Loucy (cell line): ENCODE results near the gene EGF.

Experiments used
- CTCF ChIP-seq: fragments of 200-600 bp; sonication (generic); conservative IDR thresholded peaks from 2 replicates; pipeline ENCODE4 v1.5.1; 2014; ENCODE audit warnings: mild to moderate bottlenecking, antibody characterized with exemption, low read length
- EZH2phosphoT487 ChIP-seq: fragments of 200-600 bp; IDR thresholded peaks from 2 replicates; pipeline ENCODE4 v1.6.1; 2018; ENCODE audit warnings: antibody characterized with exemption, mild to moderate bottlenecking, moderate library complexity, borderline replicate concordance

GRCh38 chr4:109989618-109990017 lies 76.9 kb downstream of the EGF start:
- TF ChIP-seq CTCF (no peak), EZH2phosphoT487 (no peak)
